ENCODE measurements around the gene CUL2. TPM values are rescaled to one million over a fixed set of nuclear protein-coding genes. Genes with fewer than 3 reads are reported as not detected.
"Not testable (repeated sequence)": the region's sequence is repeated elsewhere in the genome, so short reads cannot be mapped to it uniquely, and the experiment has no call there.

The CUL2 gene
- total and polyA plus RNA-seq, 11 donors: 7.1 to 42.2 (median 31.6) TPM

DNA sequence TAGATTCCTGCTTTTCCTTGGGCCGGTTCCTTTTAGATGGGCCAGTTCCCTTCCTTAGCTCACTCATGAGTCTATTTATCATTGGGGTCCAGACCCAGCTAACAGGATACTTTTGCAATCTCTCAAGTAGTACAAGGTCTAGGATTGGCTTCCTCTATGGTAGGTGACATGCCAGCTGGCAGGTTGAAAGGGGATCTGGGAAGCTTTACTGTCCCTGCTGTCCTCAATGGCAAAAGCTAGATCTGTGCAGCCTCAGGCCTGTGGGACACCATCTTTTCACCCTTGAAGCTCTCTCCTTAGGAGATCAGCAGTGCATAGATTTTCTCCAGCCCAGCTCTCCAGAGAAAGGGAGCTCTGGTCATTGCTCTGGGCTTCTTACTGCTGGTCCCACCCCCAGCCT is 96.4 kb downstream of the CUL2 start:
- ATAC-seq: peak in 3 of 4 donors; percentile 63 to 84 (median 65)
- intact Hi-C loops (cut with DNase I): loop anchor here in 1 of 10 donors (5.0 kb wide), 1 partner anchor 229 kb away; no protein-coding TSS in a partner anchor
- Histone ChIP-seq H3K9me3 (no peaks in the 10 kb centered on the region), H3K27ac (no peak overlapping the region), H3K4me3 (no peak overlapping the region), H3K36me3 (no peaks in the 10 kb centered on the region), H3K27me3 (no peaks in the 10 kb centered on the region), H3K4me1 (peaks cover 0 to 10% (median 0%) of the 10 kb centered on the region in 12 donors)
- DNase-seq: no peak
- no peak for TF ChIP-seq POLR2A (IDR thresholded peaks at IDR 0.05)
- TF ChIP-seq, protein P1, sequence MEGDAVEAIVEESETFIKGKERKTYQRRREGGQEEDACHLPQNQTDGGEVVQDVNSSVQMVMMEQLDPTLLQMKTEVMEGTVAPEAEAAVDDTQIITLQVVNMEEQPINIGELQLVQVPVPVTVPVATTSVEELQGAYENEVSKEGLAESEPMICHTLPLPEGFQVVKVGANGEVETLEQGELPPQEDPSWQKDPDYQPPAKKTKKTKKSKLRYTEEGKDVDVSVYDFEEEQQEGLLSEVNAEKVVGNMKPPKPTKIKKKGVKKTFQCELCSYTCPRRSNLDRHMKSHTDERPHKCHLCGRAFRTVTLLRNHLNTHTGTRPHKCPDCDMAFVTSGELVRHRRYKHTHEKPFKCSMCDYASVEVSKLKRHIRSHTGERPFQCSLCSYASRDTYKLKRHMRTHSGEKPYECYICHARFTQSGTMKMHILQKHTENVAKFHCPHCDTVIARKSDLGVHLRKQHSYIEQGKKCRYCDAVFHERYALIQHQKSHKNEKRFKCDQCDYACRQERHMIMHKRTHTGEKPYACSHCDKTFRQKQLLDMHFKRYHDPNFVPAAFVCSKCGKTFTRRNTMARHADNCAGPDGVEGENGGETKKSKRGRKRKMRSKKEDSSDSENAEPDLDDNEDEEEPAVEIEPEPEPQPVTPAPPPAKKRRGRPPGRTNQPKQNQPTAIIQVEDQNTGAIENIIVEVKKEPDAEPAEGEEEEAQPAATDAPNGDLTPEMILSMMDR (IDR thresholded peaks at IDR 0.05): no peak
- WGBS, 4 donors: 54 to 80% (median 72%) methylated on average over 1 of the region's 1 CpG

DNA sequence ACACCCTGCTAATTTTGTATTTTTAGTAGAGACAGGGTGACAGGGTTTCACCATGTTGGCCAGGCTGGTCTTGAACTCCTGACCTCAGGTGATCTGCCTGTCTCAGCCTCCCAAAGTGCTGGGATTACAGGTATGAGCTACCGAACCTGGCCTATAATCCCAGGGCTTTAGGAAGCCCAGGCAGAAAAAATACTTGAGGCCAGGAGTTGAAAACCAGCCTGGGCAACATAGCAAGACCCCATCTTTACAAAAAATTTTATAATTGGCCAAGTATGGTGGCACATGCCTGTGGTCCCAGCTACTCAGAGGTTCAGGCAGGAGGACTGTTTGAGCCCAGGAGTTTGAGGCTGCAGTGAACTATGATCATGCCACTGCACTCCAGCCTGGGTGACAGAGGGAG is 99.0 kb downstream of the CUL2 start:
- intact Hi-C loops (cut with DNase I): loop anchor here in 1 of 10 donors (5.0 kb wide), 1 partner anchor 231 kb away; no protein-coding TSS in a partner anchor
- not testable (repeated sequence) for ATAC-seq, H3K36me3 ChIP-seq, H3K9me3 ChIP-seq, H3K27ac ChIP-seq, H3K27me3 ChIP-seq, H3K4me1 ChIP-seq, DNase-seq, H3K4me3 ChIP-seq
- WGBS, 4 donors: 88 to 100% (median 91%) methylated on average over 1 of the region's 1 CpG

- no peaks in the 10 kb centered on the region for H3K27me3 ChIP-seq
- peaks cover 0 to 24% (median 14%) of the 10 kb centered on the region in 12 donors for H3K9me3 ChIP-seq
- ATAC-seq (no peak), DNase-seq (no peak)
- no peak overlapping the region for H3K4me3 ChIP-seq
- 90 to 96% (median 93%) methylated on average over 8 of the region's 8 CpGs for WGBS, 4 donors
- no peaks in the 10 kb centered on the region for H3K36me3 ChIP-seq
- intact Hi-C loops (cut with DNase I): no loop called here
- no peaks in the 10 kb centered on the region for H3K4me1 ChIP-seq
- no peak overlapping the region for H3K27ac ChIP-seq
- TF ChIP-seq, protein P1 (IDR thresholded peaks at IDR 0.05): no peak
Measured at GRCh38 chr10:34988397-34989067, 101.6 kb downstream of the CUL2 start.

DNA sequence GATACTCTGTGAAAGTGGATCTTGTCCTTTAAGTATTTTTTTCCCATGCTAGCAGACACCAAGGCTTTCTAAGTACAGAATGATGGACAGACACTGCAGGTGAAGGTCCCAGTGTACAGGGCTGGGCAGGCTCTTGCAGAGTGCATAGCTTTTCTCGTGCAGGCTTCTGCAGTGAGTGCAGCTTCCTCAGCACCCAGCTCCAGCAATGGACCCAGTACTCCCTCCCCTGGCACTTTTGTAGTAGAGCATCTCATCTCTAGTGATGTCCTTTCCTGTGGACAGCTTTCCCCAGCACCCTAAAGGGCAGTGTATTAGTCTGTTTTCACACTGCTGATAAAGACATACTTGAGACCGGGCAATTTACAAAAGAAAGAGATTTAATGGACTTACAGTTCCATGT is 104.3 kb downstream of the CUL2 start:
- no peak overlapping the region for H3K4me3 ChIP-seq
- 53 to 60% (median 54%) methylated on average over 2 of the region's 2 CpGs for WGBS, 4 donors
- DNase-seq: no peak
- intact Hi-C loops (cut with DNase I): no loop called here
- TF ChIP-seq, protein P1 (IDR thresholded peaks at IDR 0.05): peak in 2 of 12 donors; percentile 18 to 20
- TF ChIP-seq POLR2A (IDR thresholded peaks at IDR 0.05): no peak
- no peaks in the 10 kb centered on the region for H3K4me1 ChIP-seq
- peak in 3 of 4 donors; percentile 41 to 48 (median 47) for ATAC-seq
- no peak overlapping the region for H3K27ac ChIP-seq
- H3K36me3 ChIP-seq: no peaks in the 10 kb centered on the region
- H3K27me3 ChIP-seq: no peaks in the 10 kb centered on the region
- H3K9me3 ChIP-seq: peaks cover 0 to 24% (median 14%) of the 10 kb centered on the region in 12 donors
